ENCODE results near the gene FYB2.

- no peak for TF ChIP-seq CTCF (IDR thresholded peaks at IDR 0.05)
- TF ChIP-seq POLR2A (IDR thresholded peaks at IDR 0.05), result no peak
- TF ChIP-seq POLR2AphosphoS5 (IDR thresholded peaks at IDR 0.05), result no peak
- TF ChIP-seq EP300 (IDR thresholded peaks at IDR 0.05), result no peak
These were observed 36.4 kb downstream of the FYB2 start for GRCh38 chr1:56782773-56783172.
